H9 (cell line): ENCODE data around the gene NDUFS2. TPM values are rescaled to one million over a fixed set of nuclear protein-coding genes. Genes with fewer than 3 reads are reported as not detected.

Experiments used
- DNase-seq: peaks from one replicate; pipeline ENCODE4 v3.0.0-alpha.2; 2017
- H2AFZ ChIP-seq: one replicate; pipeline ENCODE4 v1.6.1; 2013; ENCODE audit warnings: mild to moderate bottlenecking, low read length, control low read depth, moderate library complexity
- H2AK5ac ChIP-seq: 2 replicates; pipeline ENCODE4 v1.6.1; 2013; ENCODE audit warnings: low read length, control low read depth, mixed read lengths; ENCODE audit not compliant: insufficient read length
- H2BK120ac ChIP-seq: one replicate; pipeline ENCODE4 v1.6.1; 2013; ENCODE audit warnings: low read depth, mild to moderate bottlenecking, low read length, control low read depth, inconsistent platforms; ENCODE audit not compliant: poor library complexity, severe bottlenecking
- H2BK12ac ChIP-seq: 2 replicates; pipeline ENCODE4 v1.6.1; 2013; ENCODE audit warnings: low read length, control low read depth, mixed read lengths, low read depth; ENCODE audit not compliant: insufficient read length
- H2BK15ac ChIP-seq: 2 replicates; pipeline ENCODE4 v1.6.1; 2013; ENCODE audit warnings: low read depth, low read length, control low read depth
- H2BK20ac ChIP-seq: one replicate; pipeline ENCODE4 v1.6.1; 2013; ENCODE audit warnings: low read depth, mild to moderate bottlenecking, low read length, control low read depth, inconsistent platforms; ENCODE audit not compliant: poor library complexity, severe bottlenecking
- H2BK5ac ChIP-seq: 2 replicates; pipeline ENCODE4 v1.6.1; 2013; ENCODE audit warnings: low read length, control low read depth, mixed read lengths; ENCODE audit not compliant: insufficient read length
- H3K14ac ChIP-seq: 2 replicates; pipeline ENCODE4 v1.6.1; 2013; ENCODE audit warnings: low read length, control low read depth; ENCODE audit not compliant: insufficient read depth
- H3K18ac ChIP-seq: 2 replicates; pipeline ENCODE4 v1.6.1; 2013; ENCODE audit warnings: low read depth, mild to moderate bottlenecking, mixed read lengths, low read length, control low read depth; ENCODE audit not compliant: insufficient read length
- H3K23ac ChIP-seq: 2 replicates; pipeline ENCODE4 v1.6.1; 2013; ENCODE audit warnings: low read length, control low read depth, mixed read lengths, low read depth; ENCODE audit not compliant: insufficient read length
- H3K23me2 ChIP-seq: 2 replicates; pipeline ENCODE4 v1.6.1; 2013; ENCODE audit warnings: low read depth, mild to moderate bottlenecking, mixed read lengths, low read length, control low read depth; ENCODE audit not compliant: insufficient read length, poor library complexity, severe bottlenecking
- H3K27ac ChIP-seq: 2 replicates; pipeline ENCODE4 v1.5.1; 2013; ENCODE audit warnings: low read length, control low read depth, mixed read lengths, low read depth; ENCODE audit not compliant: insufficient read length
- H3K27me3 ChIP-seq: 2 replicates; pipeline ENCODE4 v1.6.1; 2013; ENCODE audit warnings: low read length, control low read depth, inconsistent platforms; ENCODE audit not compliant: insufficient read depth
- H3K4ac ChIP-seq: 2 replicates; pipeline ENCODE4 v1.6.1; 2013; ENCODE audit warnings: low read depth, mild to moderate bottlenecking, control low read depth, inconsistent platforms, low read length, moderate library complexity
- H3K4me1 ChIP-seq: 2 replicates; pipeline ENCODE4 v1.6.1; 2013; ENCODE audit warnings: low read length, control low read depth, inconsistent platforms; ENCODE audit not compliant: insufficient read depth
- H3K4me2 ChIP-seq: 2 replicates; pipeline ENCODE4 v1.6.1; 2013; ENCODE audit warnings: low read length, control low read depth, mixed read lengths; ENCODE audit not compliant: insufficient read length, insufficient read depth
- H3K56ac ChIP-seq: 2 replicates; pipeline ENCODE4 v1.6.1; 2013; ENCODE audit warnings: low read depth, mild to moderate bottlenecking, mixed read lengths, low read length, control low read depth; ENCODE audit not compliant: insufficient read length
- H3K79me1 ChIP-seq: 2 replicates; pipeline ENCODE4 v1.6.1; 2013; ENCODE audit warnings: low read depth, mild to moderate bottlenecking, moderate library complexity, low read length, control low read depth, inconsistent platforms; ENCODE audit not compliant: insufficient read depth, poor library complexity, severe bottlenecking
- H3K79me2 ChIP-seq: 2 replicates; pipeline ENCODE4 v1.6.1; 2013; ENCODE audit warnings: low read length, control low read depth, inconsistent platforms; ENCODE audit not compliant: insufficient read depth
- H3K9ac ChIP-seq: 2 replicates; pipeline ENCODE4 v1.6.1; 2013; ENCODE audit warnings: low read length, control low read depth, mixed read lengths; ENCODE audit not compliant: insufficient read length; ENCODE audit errors: extremely low read depth
- H3K9me3 ChIP-seq: one replicate; pipeline ENCODE4 v1.6.1; 2013; ENCODE audit warnings: low read depth, low read length, inconsistent platforms; ENCODE audit not compliant: control insufficient read depth
- H3T11ph ChIP-seq: one replicate; pipeline ENCODE4 v1.6.1; 2013; ENCODE audit warnings: mild to moderate bottlenecking, low read length, control low read depth, inconsistent platforms
- H4K20me1 ChIP-seq: one replicate; pipeline ENCODE4 v1.6.1; 2013; ENCODE audit not compliant: control insufficient read depth, insufficient read length, insufficient read depth
- H4K5ac ChIP-seq: 2 replicates; pipeline ENCODE4 v1.6.1; 2013; ENCODE audit warnings: low read depth, mild to moderate bottlenecking, mixed read lengths, low read length, control low read depth; ENCODE audit not compliant: insufficient read length
- H4K8ac ChIP-seq: replicated peaks from 2 replicates; pipeline ENCODE4 v1.6.1; 2013; ENCODE audit warnings: low read length, control low read depth, mixed read lengths, low read depth; ENCODE audit not compliant: insufficient read length
- H4K91ac ChIP-seq: 2 replicates; pipeline ENCODE4 v1.6.1; 2013; ENCODE audit warnings: low read depth, mild to moderate bottlenecking, moderate library complexity, mixed read lengths, low read length, control low read depth; ENCODE audit not compliant: insufficient read length
- H3K27ac Mint-ChIP-seq, 3 experiments: 2 replicates in 2 of 3; 3 replicates in 1 of 3; pipeline ENCODE4 v1.8.0; 2020 to 2021; ENCODE audit warnings: mixed read lengths in 3 of 3, mild to moderate bottlenecking in 1 of 3, moderate library complexity in 1 of 3
- H3K27me3 Mint-ChIP-seq: 2 replicates; pipeline ENCODE4 v1.8.0; 2021; ENCODE audit warnings: low read depth, mild to moderate bottlenecking, moderate library complexity, mixed read lengths
- H3K36me3 Mint-ChIP-seq, 3 experiments: 2 replicates in 2 of 3; 3 replicates in 1 of 3; pipeline ENCODE4 v1.8.0; 2020 to 2021; ENCODE audit warnings: low read depth in 3 of 3, mixed read lengths in 3 of 3; ENCODE audit not compliant: insufficient read depth in 1 of 3
- H3K4me1 Mint-ChIP-seq, 2 experiments: 2 replicates each; pipeline ENCODE4 v1.8.0; 2020; ENCODE audit warnings: mixed read lengths in 2 of 2
- H3K4me3 Mint-ChIP-seq, 2 experiments: 2 replicates in 1 of 2; 3 replicates in 1 of 2; pipeline ENCODE4 v1.8.0; 2020 to 2021; ENCODE audit warnings: mild to moderate bottlenecking in 2 of 2, mixed read lengths in 2 of 2, moderate library complexity in 1 of 2
- H3K9me3 Mint-ChIP-seq, 2 experiments: 2 replicates in 1 of 2; 3 replicates in 1 of 2; pipeline ENCODE4 v1.8.0; 2020; ENCODE audit warnings: mild to moderate bottlenecking in 2 of 2, mixed read lengths in 2 of 2, moderate library complexity in 1 of 2
- CTCF ChIP-seq: fragments of 200-600 bp; sonication (generic); conservative IDR thresholded peaks from 3 replicates; pipeline ENCODE4 v1.8.0; 2021; ENCODE audit warnings: antibody characterized with exemption, mild to moderate bottlenecking
- WGBS: extraction: QIAGEN DNeasy Blood & Tissue Kit; methylation state at CpG from one replicate; pipeline ENCODE4 v1.1.7; 2013; ENCODE audit warnings: missing lambda C conversion rate, low lambda C conversion rate, mixed read lengths; ENCODE audit not compliant: insufficient read length; ENCODE audit errors: extremely low coverage; 5-methylcytosine and 5-hydroxymethylcytosine counted together
- long read RNA-seq: library from polyadenylated mRNA; unstranded; transcript quantifications from one replicate; pipeline ENCODE4 v2.0.0, GENCODE V29; 2020
- total RNA-seq: library from RNA; stranded (reverse); gene quantifications from 2 replicates; pipeline ENCODE4 v1.2.1, GENCODE V29; 2021

The NDUFS2 gene
- total RNA-seq = 80.3 and 84.5 TPM in 2 replicates
- long read RNA-seq, partial matches to known transcripts = 937 of 1,017 reads
- long read RNA-seq, other reads (novel, unspliced or antisense) = 80 of 1,017 reads

DNA sequence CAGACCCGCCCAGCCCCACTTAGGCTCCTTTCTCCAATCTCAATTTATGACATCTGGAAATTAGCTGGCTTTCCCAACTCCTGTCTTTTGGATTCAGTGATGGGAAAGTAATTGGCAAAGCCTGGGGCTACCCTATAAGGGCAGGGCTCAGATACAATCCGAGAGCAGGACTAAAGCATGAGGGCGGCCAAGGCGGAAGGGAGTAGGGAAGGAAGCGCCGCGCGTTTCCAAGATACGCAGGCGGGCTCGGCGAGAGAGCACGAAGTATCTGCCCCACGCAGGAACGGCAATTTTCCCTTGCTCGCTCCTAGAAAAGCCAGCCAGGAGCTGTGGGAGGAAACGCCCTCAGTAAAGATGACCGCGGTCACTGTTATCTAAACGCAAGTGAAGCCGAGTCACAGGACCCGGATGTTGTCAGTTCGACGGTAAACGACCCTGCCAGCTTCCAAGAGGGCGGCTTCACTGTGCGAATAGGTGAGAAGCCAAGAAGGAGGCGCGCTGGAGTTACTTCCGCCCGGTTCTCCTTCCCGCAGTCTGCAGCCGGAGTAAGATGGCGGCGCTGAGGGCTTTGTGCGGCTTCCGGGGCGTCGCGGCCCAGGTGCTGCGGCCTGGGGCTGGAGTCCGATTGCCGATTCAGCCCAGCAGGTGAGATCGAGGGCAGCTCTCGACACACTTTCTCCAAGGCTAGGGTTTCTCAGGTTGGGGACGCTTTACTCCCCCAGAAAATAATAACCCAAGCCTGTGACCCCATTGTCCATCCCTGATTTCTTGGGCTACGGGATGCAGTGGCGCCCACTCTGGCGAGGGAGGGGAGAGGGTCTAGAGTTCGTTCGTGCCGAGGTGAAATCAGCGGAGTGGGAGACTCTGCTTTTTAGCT lies at the start of gene NDUFS2:
Gene NDUFS2 (plus strand): TSS at position 532 of the 877 bp plus-strand sequence. CDS start 19 bp downstream, at position 551.
- peak within 1 kb of the TSS; percentile 26 for H4K5ac ChIP-seq
- H3K4me1 ChIP-seq = peaks cover 24% of the 10 kb centered on the region
- H2BK120ac ChIP-seq = peak within 1 kb of the TSS; percentile 15
- H2BK5ac ChIP-seq = peak within 1 kb of the TSS; percentile 23
- Mint-ChIP-seq H3K27ac (peak within 1 kb of the TSS; percentile 92 to 99 (median 99)), H3K9me3 (no peaks in the 10 kb centered on the region; a peak in 1 of 5 replicates), H3K36me3 (peaks cover 20 to 35% (median 29%) of the 10 kb centered on the region in 3 experiments; a peak in 6 of 7 replicates), H3K4me1 (peaks cover 51 to 55% of the 10 kb centered on the region in 2 experiments), H3K27me3 (no peaks in the 10 kb centered on the region), H3K4me3 (peak within 1 kb of the TSS; percentile 91)
- peak within 1 kb of the TSS; percentile 16 for H4K8ac ChIP-seq
- no peak within 1 kb of the TSS for H3K23ac ChIP-seq
- H3K18ac ChIP-seq = peak within 1 kb of the TSS; percentile 93
- no peaks in the 10 kb centered on the region for H3K79me2 ChIP-seq
- peak within 1 kb of the TSS; percentile 64 for H2BK12ac ChIP-seq
- H3K9me3 ChIP-seq = no peaks in the 10 kb centered on the region
- H3K79me1 ChIP-seq = no peaks in the 10 kb centered on the region
- H2AK5ac ChIP-seq = peak within 1 kb of the TSS; percentile 4
- no peak within 1 kb of the TSS for H2BK20ac ChIP-seq
- H2BK15ac ChIP-seq = no peak within 1 kb of the TSS
- TF ChIP-seq CTCF = peak; percentile 56
- peak within 1 kb of the TSS; percentile 0; the same call in 1 of the 2 replicates for H3K4ac ChIP-seq
- H3K27me3 ChIP-seq = no peaks in the 10 kb centered on the region; the same call in 1 of the 2 replicates
- H3K14ac ChIP-seq = peak within 1 kb of the TSS; percentile 95
- H3K9ac ChIP-seq = peak within 1 kb of the TSS; percentile 69
- WGBS = no CpG with 5 or more reads among the region's 53 CpGs
- H4K91ac ChIP-seq = peak within 1 kb of the TSS; percentile 87
- no peak within 1 kb of the TSS for H3T11ph ChIP-seq
- H3K23me2 ChIP-seq = peaks cover 7% of the 10 kb centered on the region
- DNase-seq = peak; percentile 99
- no peaks in the 10 kb centered on the region for H4K20me1 ChIP-seq
- peak within 1 kb of the TSS; percentile 70 for H3K4me2 ChIP-seq
- H2AFZ ChIP-seq = no peak within 1 kb of the TSS
- peak within 1 kb of the TSS; percentile 72 for H3K27ac ChIP-seq
- no peak within 1 kb of the TSS for H3K56ac ChIP-seq
